Activated T-helper 1 cell treated with anti-CD3 and anti-CD28 coated beads, Interleukin-12 subunit alpha, Interleukin-12 subunit beta, Interleukin-2, Interleukin-4 antibody, amounts not matched to agents 30 ng/mL and 10 ng/mL and 1 ng/mL, durations not matched to agents 14 hours and 24 hours and 36 hours (primary cell): ENCODE measurements around the gene AURKAIP1. TPM values are rescaled to one million over a fixed set of nuclear protein-coding genes. Genes with fewer than 3 reads are reported as not detected.
A peak's percentile ranks its signal among the peaks of the same experiment; 100 is the strongest.
"Not testable (repeated sequence)": the region's sequence is repeated elsewhere in the genome, so short reads cannot be mapped to it uniquely, and the experiment has no call there.

Experiments
- DNase-seq: peaks from one replicate; pipeline ENCODE4 v3.0.0; 2021; ENCODE audit warnings: low spot score
- H3K27ac Mint-ChIP-seq: one replicate; pipeline ENCODE4 v1.8.0; 2021; ENCODE audit warnings: mild to moderate bottlenecking, mixed read lengths
- H3K27me3 Mint-ChIP-seq: one replicate; pipeline ENCODE4 v1.8.0; 2022; ENCODE audit warnings: mild to moderate bottlenecking, moderate library complexity, mixed read lengths; ENCODE audit not compliant: insufficient read depth
- H3K36me3 Mint-ChIP-seq: one replicate; pipeline ENCODE4 v1.8.0; 2021; ENCODE audit warnings: low read depth, mixed read lengths
- H3K4me1 Mint-ChIP-seq: one replicate; pipeline ENCODE4 v1.8.0; 2021; ENCODE audit warnings: low read depth, mixed read lengths
- H3K4me3 Mint-ChIP-seq: one replicate; pipeline ENCODE4 v1.8.0; 2021; ENCODE audit warnings: mild to moderate bottlenecking, moderate library complexity, mixed read lengths
- H3K9me3 Mint-ChIP-seq: one replicate; pipeline ENCODE4 v1.8.0; 2021; ENCODE audit warnings: mixed read lengths
- intact Hi-C: fragments of 100-400 bp; cut with micrococcal nuclease; formaldehyde crosslinking; loops from one replicate; pipeline ENCODE4 v1.15.1; 2024
- total RNA-seq: library from RNA; stranded (reverse); gene quantifications from 2 replicates; pipeline ENCODE4 v1.2.3, GENCODE V29; 2022

The AURKAIP1 gene
- total RNA-seq, 1 donor from 2014 or later = 148 TPM

- no peak overlapping the region for H3K27ac Mint-ChIP-seq
- no peak overlapping the region for H3K4me3 Mint-ChIP-seq
- H3K9me3 Mint-ChIP-seq = no peaks in the 10 kb centered on the region
- intact Hi-C loops = no loop called here
- H3K36me3 Mint-ChIP-seq = peaks cover 73% of the 10 kb centered on the region
- peaks cover 13% of the 10 kb centered on the region for H3K4me1 Mint-ChIP-seq
- no peak for DNase-seq
- H3K27me3 Mint-ChIP-seq = no peaks in the 10 kb centered on the region
These were observed 15.7 kb upstream of the AURKAIP1 start for GRCh38 chr1:1390675-1391074.

- no peaks in the 10 kb centered on the region for H3K9me3 Mint-ChIP-seq
- no peaks in the 10 kb centered on the region for H3K4me1 Mint-ChIP-seq
- H3K4me3 Mint-ChIP-seq = no peak overlapping the region
- intact Hi-C loops = no loop called here
- H3K36me3 Mint-ChIP-seq = peaks cover 53% of the 10 kb centered on the region
- H3K27ac Mint-ChIP-seq = no peak overlapping the region
- DNase-seq = no peak
- no peaks in the 10 kb centered on the region for H3K27me3 Mint-ChIP-seq
These were observed 13.1 kb upstream of the AURKAIP1 start for GRCh38 chr1:1388078-1388472.

- Mint-ChIP-seq H3K4me1 (no peaks in the 10 kb centered on the region), H3K27ac (no peak overlapping the region), H3K36me3 (peaks cover 49% of the 10 kb centered on the region), H3K9me3 (no peaks in the 10 kb centered on the region), H3K4me3 (no peak overlapping the region), H3K27me3 (no peaks in the 10 kb centered on the region)
- intact Hi-C loops = no loop called here
- DNase-seq = no peak
These were observed 12.4 kb upstream of the AURKAIP1 start for GRCh38 chr1:1387098-1388077.

- intact Hi-C loops = no loop called here
- no peaks in the 10 kb centered on the region for H3K9me3 Mint-ChIP-seq
- H3K4me1 Mint-ChIP-seq = no peaks in the 10 kb centered on the region
- H3K36me3 Mint-ChIP-seq = peaks cover 35% of the 10 kb centered on the region
- no peak overlapping the region for H3K27ac Mint-ChIP-seq
- DNase-seq = no peak
- no peak overlapping the region for H3K4me3 Mint-ChIP-seq
- H3K27me3 Mint-ChIP-seq = no peaks in the 10 kb centered on the region
These were observed 10.9 kb upstream of the AURKAIP1 start for GRCh38 chr1:1385931-1386330.

GRCh38 chr1:1385339-1385738, 10.3 kb upstream of the AURKAIP1 start:
- H3K36me3 Mint-ChIP-seq = peaks cover 29% of the 10 kb centered on the region
- H3K4me1 Mint-ChIP-seq, H3K4me3 Mint-ChIP-seq, DNase-seq, H3K9me3 Mint-ChIP-seq, H3K27me3 Mint-ChIP-seq, H3K27ac Mint-ChIP-seq, intact Hi-C loops: not testable (repeated sequence)

- H3K27me3 Mint-ChIP-seq = no peaks in the 10 kb centered on the region
- H3K9me3 Mint-ChIP-seq = no peaks in the 10 kb centered on the region
- no peaks in the 10 kb centered on the region for H3K4me1 Mint-ChIP-seq
- DNase-seq = no peak
- no peak overlapping the region for H3K27ac Mint-ChIP-seq
- peaks cover under 1% of the 10 kb centered on the region for H3K36me3 Mint-ChIP-seq
- no peak overlapping the region for H3K4me3 Mint-ChIP-seq
- intact Hi-C loops = no loop called here
These were observed 6.3 kb upstream of the AURKAIP1 start for GRCh38 chr1:1381294-1381693.

- no peaks in the 10 kb centered on the region for H3K9me3 Mint-ChIP-seq
- intact Hi-C loops = no loop called here
- no peaks in the 10 kb centered on the region for H3K4me1 Mint-ChIP-seq
- H3K27me3 Mint-ChIP-seq = no peaks in the 10 kb centered on the region
- no peak for DNase-seq
- no peaks in the 10 kb centered on the region for H3K36me3 Mint-ChIP-seq
- H3K27ac Mint-ChIP-seq = no peak overlapping the region
- no peak overlapping the region for H3K4me3 Mint-ChIP-seq
These were observed 5.9 kb upstream of the AURKAIP1 start for GRCh38 chr1:1380860-1381259.

- intact Hi-C loops = no loop called here
- no peak overlapping the region for H3K27ac Mint-ChIP-seq
- no peaks in the 10 kb centered on the region for H3K9me3 Mint-ChIP-seq
- H3K4me3 Mint-ChIP-seq = no peak overlapping the region
- H3K36me3 Mint-ChIP-seq = peaks cover 6% of the 10 kb centered on the region
- H3K4me1 Mint-ChIP-seq = peaks cover 7% of the 10 kb centered on the region
- H3K27me3 Mint-ChIP-seq = peaks cover 2% of the 10 kb centered on the region
- no peak for DNase-seq
These were observed 2.7 kb upstream of the AURKAIP1 start for GRCh38 chr1:1377540-1378205.

- H3K27ac Mint-ChIP-seq = peak overlapping the region; percentile 98
- intact Hi-C loops = no loop called here
- peaks cover 11% of the 10 kb centered on the region for H3K4me1 Mint-ChIP-seq
These were observed 1.7 kb upstream of the AURKAIP1 start for GRCh38 chr1:1376551-1377226.

GRCh38 chr1:1374589-1374928, 448 bp downstream of the AURKAIP1 start:
- H3K4me1 Mint-ChIP-seq = peaks cover 11% of the 10 kb centered on the region
- peak overlapping the region; percentile 93 for H3K4me3 Mint-ChIP-seq
- H3K9me3 Mint-ChIP-seq = no peaks in the 10 kb centered on the region
- peaks cover 2% of the 10 kb centered on the region for H3K27me3 Mint-ChIP-seq
- no peak for DNase-seq
- peaks cover 8% of the 10 kb centered on the region for H3K36me3 Mint-ChIP-seq
- intact Hi-C loops = loop anchor here (2.0 kb wide), 1 partner anchor 26 kb away; the partner anchor contains the start of gene DVL1
- H3K27ac Mint-ChIP-seq = peak overlapping the region; percentile 52

More at GRCh38 chr1:1376551-1377226, 1.7 kb upstream of the AURKAIP1 start:
- Mint-ChIP-seq H3K27me3 (peaks cover 2% of the 10 kb centered on the region), H3K9me3 (no peaks in the 10 kb centered on the region), H3K4me3 (peak overlapping the region; percentile 43), H3K36me3 (peaks cover 8% of the 10 kb centered on the region)
- DNase-seq = no peak

- Mint-ChIP-seq H3K4me1 (peaks cover 11% of the 10 kb centered on the region), H3K27me3 (peaks cover 2% of the 10 kb centered on the region), H3K36me3 (peaks cover 8% of the 10 kb centered on the region), H3K27ac (peak overlapping the region; percentile 52), H3K9me3 (no peaks in the 10 kb centered on the region), H3K4me3 (peak overlapping the region; percentile 93)
- no peak for DNase-seq
- intact Hi-C loops = loop anchor here (2.0 kb wide), 1 partner anchor 25 kb away; the partner anchor contains the start of gene DVL1
These were observed 1.0 kb downstream of the AURKAIP1 start for GRCh38 chr1:1373815-1374588.

GRCh38 chr1:1373051-1373814, 1.8 kb downstream of the AURKAIP1 start:
- H3K4me3 Mint-ChIP-seq = peak overlapping the region; percentile 93
- H3K4me1 Mint-ChIP-seq = peaks cover 11% of the 10 kb centered on the region
- peaks cover 8% of the 10 kb centered on the region for H3K36me3 Mint-ChIP-seq
- H3K9me3 Mint-ChIP-seq = no peaks in the 10 kb centered on the region
- H3K27ac Mint-ChIP-seq = no peak overlapping the region
- no peak for DNase-seq
- peaks cover 2% of the 10 kb centered on the region for H3K27me3 Mint-ChIP-seq
- intact Hi-C loops = no loop called here
